GM12891 (cell line): Measurements from ENCODE around the gene CEMIP.

Experiments used
- DNase-seq: peaks from one replicate; pipeline ENCODE4 v3.0.0; 2011; ENCODE audit warnings: low spot score; ENCODE audit not compliant: insufficient read length
- FAIRE-seq: peaks from 2 replicates; lab custom pipeline; 2011; peaks lifted over from hg19 to GRCh38; lab: Jason Lieb, UNC
- PAX5 ChIP-seq: IDR thresholded peaks from 2 replicates; pipeline ENCODE4 v1.6.1; 2011; ENCODE audit warnings: low read length, moderate library complexity, mild to moderate bottlenecking; ENCODE audit not compliant: insufficient read depth, severe bottlenecking
- POLR2A ChIP-seq: IDR thresholded peaks from 2 replicates; pipeline ENCODE4 v1.6.1; 2011; ENCODE audit warnings: low read depth, low read length, control low read depth
- POLR2AphosphoS5 ChIP-seq: IDR thresholded peaks from 2 replicates; pipeline ENCODE4 v1.6.1; 2011; ENCODE audit warnings: low read depth, low read length, control low read depth
- POU2F2 ChIP-seq: IDR thresholded peaks from 2 replicates; pipeline ENCODE4 v1.6.1; 2011; ENCODE audit warnings: low read depth, mild to moderate bottlenecking, control low read depth, low read length, moderate library complexity
- SPI1 ChIP-seq: IDR thresholded peaks from 2 replicates; pipeline ENCODE4 v1.6.1; 2011; ENCODE audit warnings: low read depth, low read length, control low read depth
- TAF1 ChIP-seq: IDR thresholded peaks from 2 replicates; pipeline ENCODE4 v1.6.1; 2011; ENCODE audit warnings: low read depth, low read length, control low read depth

CEMIP gene

GRCh38 chr15:80790236-80790635, 11.1 kb downstream of the CEMIP start:
- FAIRE-seq: no peak
- no peak for TF ChIP-seq POLR2AphosphoS5
- no peak for TF ChIP-seq POLR2A
- no peak for TF ChIP-seq POU2F2
- no peak for TF ChIP-seq PAX5
- TF ChIP-seq TAF1: no peak
- no peak for TF ChIP-seq SPI1
- no peak for DNase-seq

- FAIRE-seq: no peak
- DNase-seq: no peak
- no peak for TF ChIP-seq POU2F2
- no peak for TF ChIP-seq POLR2A
- TF ChIP-seq SPI1: no peak
- no peak for TF ChIP-seq PAX5
- no peak for TF ChIP-seq POLR2AphosphoS5
- no peak for TF ChIP-seq TAF1
Observed at GRCh38 chr15:80791004-80791403, 11.8 kb downstream of the CEMIP start.

GRCh38 chr15:80796407-80796806, 17.2 kb downstream of the CEMIP start:
- DNase-seq (no peak), FAIRE-seq (no peak)
- TF ChIP-seq SPI1 (no peak), POLR2A (no peak), TAF1 (no peak), POU2F2 (no peak), POLR2AphosphoS5 (no peak), PAX5 (no peak)

- DNase-seq (no peak), FAIRE-seq (no peak)
- TF ChIP-seq TAF1 (no peak), PAX5 (no peak), POU2F2 (no peak), POLR2AphosphoS5 (no peak), POLR2A (no peak), SPI1 (no peak)
Observed at GRCh38 chr15:80798911-80799310, 19.7 kb downstream of the CEMIP start.

DNA sequence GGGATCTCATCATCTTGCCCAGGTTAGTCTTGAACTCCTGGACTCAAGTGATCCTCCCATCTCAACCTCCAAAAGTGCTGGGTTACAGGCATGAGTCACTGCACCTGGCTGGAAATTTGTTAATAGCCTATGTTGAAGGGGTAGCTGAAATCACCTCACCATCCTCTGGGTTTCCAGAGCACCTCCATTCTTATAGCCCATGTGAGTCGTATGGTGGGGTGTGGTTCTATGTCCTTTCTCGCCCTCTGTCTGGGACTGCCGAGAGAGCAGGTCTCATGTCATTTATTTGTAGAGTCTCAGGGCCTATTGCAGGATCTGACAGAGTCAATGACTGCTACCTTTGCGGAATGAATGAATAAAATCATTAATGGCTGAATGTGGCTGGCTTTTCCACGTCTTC, 20.9 kb downstream of the CEMIP start:
- FAIRE-seq (no peak), DNase-seq (no peak)
- TF ChIP-seq POU2F2 (no peak), TAF1 (no peak), PAX5 (no peak), POLR2AphosphoS5 (no peak), POLR2A (no peak), SPI1 (no peak)

- DNase-seq (no peak), FAIRE-seq (no peak)
- TF ChIP-seq SPI1 (no peak), TAF1 (no peak), PAX5 (no peak), POU2F2 (no peak), POLR2A (no peak), POLR2AphosphoS5 (no peak)
Observed at GRCh38 chr15:80801891-80802680, 22.9 kb downstream of the CEMIP start.

- TF ChIP-seq PAX5 (no peak), POLR2AphosphoS5 (no peak), POLR2A (no peak), SPI1 (no peak), TAF1 (no peak)
- no peak for DNase-seq
- no peak for FAIRE-seq
Observed at GRCh38 chr15:80803580-80804525, 24.7 kb downstream of the CEMIP start.

GRCh38 chr15:80804970-80805495, 25.9 kb downstream of the CEMIP start:
- DNase-seq: no peak
- TF ChIP-seq PAX5 (no peak), POLR2A (no peak), POLR2AphosphoS5 (no peak), SPI1 (no peak), POU2F2 (no peak), TAF1 (no peak)
- FAIRE-seq: no peak

GRCh38 chr15:80811781-80812315, 32.7 kb downstream of the CEMIP start:
- no peak for DNase-seq
- TF ChIP-seq POU2F2 (no peak), POLR2A (no peak), SPI1 (no peak)
- no peak for FAIRE-seq
